GM21576 (cell line): ENCODE measurements around the gene UBE2L6.
A peak's percentile ranks its signal among the peaks of the same experiment; 100 is the strongest.

ENCODE experiments used
- ATAC-seq: cut with Tn5 transposase; IDR thresholded peaks from one replicate; pipeline ENCODE4 v1.9.1; 2021; ENCODE audit warnings: mild to moderate bottlenecking, moderate library complexity; ENCODE audit not compliant: unreplicated experiment

UBE2L6 gene

GRCh38 chr11:57530596-57531507 is 36.6 kb downstream of the UBE2L6 start, which contains the start of gene TIMM10:
TIMM10 (minus strand) TSS chr11:57530754; CDS start chr11:57530189, 565 bp downstream.
- ATAC-seq, result peak; percentile 96

DNA sequence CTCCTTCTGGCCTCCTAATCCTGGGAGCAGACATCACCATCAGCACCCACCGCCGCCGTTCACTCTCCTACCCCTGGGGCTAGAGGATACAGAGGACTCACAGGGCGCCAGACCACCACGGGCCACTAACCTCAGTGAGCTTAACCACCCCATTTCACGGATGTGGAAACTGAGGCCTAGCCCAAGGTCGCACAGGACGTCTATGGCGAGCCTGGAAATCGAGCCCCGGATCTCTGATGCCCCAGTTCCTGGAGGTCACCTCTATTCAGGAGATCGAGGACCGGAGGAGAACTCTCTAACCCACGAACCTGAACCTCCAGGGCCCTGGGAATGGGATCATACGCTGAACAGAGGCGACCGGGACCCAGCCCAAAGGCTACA is 37.3 kb downstream of the UBE2L6 start:
- ATAC-seq, result no peak

DNA sequence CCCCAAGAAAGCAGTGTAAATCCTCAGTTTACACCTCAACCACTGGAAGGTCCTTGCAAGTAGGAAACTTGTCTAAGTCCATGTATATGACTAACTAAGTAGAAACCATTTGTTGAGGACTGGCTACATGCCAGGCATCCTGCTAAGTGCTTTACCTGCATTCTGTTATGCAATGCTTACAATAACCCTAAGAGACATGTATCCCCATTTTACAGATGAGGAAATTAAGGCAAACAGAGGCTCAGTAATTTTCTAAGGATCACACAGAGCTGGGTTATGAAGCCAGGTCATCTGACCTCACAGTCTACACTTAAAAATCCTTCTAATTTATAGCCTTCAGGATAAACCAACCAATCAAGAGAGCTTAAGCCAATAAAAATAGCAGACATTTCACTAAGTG is 38.5 kb downstream of the UBE2L6 start:
- no peak for ATAC-seq

DNA sequence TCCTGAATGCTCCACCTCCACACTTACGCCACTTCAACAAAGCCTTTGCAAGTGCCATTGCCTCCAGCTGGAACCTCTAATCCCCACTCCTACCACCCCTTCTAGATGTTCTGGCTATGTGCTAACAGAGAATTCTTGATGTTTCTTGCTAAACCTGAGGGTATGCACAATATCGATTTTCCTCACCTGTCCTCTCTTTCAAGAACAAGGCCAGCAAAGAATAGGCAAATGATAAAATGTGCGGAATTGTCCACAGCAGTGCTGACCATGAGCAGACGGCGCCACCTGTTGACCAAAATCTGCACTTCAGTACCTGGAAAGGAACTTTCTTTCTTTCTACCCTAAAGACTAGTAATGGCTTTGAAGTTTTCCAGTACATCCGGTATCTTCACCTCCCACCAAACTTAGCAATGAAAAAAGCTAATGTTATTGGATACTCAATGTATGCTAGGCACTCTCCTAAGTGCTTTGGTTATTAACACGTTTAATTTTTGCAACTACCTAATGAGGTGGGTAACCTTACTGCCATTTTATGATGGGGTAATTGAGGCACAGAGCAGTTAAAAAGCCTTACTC is 40.3 kb downstream of the UBE2L6 start:
- no peak for ATAC-seq

GRCh38 chr11:57523419-57523818 is 44.1 kb downstream of the UBE2L6 start:
- ATAC-seq, result no peak

GRCh38 chr11:57521116-57521515 is 46.4 kb downstream of the UBE2L6 start:
- ATAC-seq, result no peak

- no peak for ATAC-seq
Measured at GRCh38 chr11:57516061-57516443, 51.4 kb downstream of the UBE2L6 start.

GRCh38 chr11:57515332-57516060 is 52.0 kb downstream of the UBE2L6 start, which contains the start of gene SLC43A1:
SLC43A1 (minus strand) TSS chr11:57515702; CDS start chr11:57514111, 1,591 bp downstream.
- ATAC-seq, result peak; percentile 52

- peak; percentile 38 for ATAC-seq
Measured at GRCh38 chr11:57514538-57515331, 52.7 kb downstream of the UBE2L6 start.

- peak; percentile 30 for ATAC-seq
Measured at GRCh38 chr11:57513911-57514537, 53.4 kb downstream of the UBE2L6 start.

- ATAC-seq, result no peak
Measured at GRCh38 chr11:57513452-57513795, 54.0 kb downstream of the UBE2L6 start.

- no peak for ATAC-seq
Measured at GRCh38 chr11:57512646-57513451, 54.6 kb downstream of the UBE2L6 start.

DNA sequence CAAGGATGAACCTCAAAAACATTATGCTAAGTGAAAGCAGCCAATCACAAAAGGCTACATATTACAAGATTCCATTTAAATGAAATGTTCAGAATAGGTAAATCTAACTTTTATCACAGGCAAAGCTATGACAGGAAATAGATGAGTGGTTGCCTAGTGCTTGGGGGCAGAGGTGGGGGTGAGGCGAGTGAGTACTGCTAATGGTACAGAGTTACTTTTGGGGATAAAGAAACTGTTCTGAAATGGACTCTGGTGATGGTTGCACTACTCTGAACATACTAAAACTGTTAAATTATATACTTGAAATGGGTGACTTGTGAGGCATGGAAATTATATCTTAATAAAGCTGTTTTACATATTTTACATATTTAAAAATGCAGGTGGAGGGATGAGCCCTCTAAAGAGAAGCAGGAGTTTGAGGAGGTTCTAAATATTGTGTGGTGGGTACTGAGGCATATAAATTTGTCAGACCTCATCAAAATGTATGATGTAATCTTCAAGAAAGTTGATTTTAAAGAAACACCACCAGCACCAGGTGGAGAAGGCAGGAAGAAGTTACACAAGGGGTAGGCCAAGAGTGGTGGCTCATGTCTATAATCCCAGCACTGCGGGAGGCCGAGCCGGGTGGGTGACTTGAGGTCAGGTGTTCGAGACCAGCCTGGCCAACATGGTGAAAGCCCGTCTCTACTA is 55.6 kb downstream of the UBE2L6 start:
- no peak for ATAC-seq

DNA sequence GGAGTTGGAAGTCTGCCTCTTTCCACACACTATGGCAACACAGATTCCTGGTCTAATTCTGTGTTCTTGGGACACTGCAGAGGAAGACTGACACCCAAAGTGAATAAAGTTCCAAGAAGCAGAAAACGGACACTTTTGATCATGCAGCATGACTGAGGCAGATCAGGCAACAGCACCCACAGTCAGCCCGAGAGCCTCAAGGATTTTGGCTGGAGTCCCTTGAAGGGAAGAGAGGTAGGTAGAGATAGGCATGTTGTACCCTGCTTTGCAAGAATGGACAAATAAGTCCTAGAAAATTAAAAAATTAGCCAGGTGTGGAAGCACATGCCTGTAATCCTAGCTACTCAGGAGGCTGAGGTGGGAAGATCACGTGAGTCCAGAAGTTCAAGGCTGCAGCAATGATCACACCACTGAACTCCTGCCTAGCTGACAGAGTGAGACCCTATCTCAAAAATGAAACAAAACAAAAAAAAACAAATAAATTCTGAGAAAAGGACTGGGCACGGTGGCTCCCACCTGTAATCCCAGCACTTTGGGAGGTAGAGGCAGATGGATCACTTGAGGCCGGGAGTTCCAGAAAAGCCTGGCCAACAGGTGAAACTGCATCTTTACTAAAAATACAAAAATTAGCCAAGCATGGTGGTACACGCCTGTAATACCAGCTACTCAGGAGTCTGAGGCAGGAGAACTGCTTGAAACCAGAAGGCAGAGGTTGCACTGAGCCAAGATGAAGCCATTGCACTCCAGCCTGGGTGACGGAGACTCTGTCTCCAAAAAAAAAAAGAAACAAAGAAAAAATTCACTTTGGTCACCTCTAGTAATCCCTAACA is 58.9 kb downstream of the UBE2L6 start:
- no peak for ATAC-seq

- ATAC-seq, result no peak
Measured at GRCh38 chr11:57506522-57506921, 61.0 kb downstream of the UBE2L6 start.

DNA sequence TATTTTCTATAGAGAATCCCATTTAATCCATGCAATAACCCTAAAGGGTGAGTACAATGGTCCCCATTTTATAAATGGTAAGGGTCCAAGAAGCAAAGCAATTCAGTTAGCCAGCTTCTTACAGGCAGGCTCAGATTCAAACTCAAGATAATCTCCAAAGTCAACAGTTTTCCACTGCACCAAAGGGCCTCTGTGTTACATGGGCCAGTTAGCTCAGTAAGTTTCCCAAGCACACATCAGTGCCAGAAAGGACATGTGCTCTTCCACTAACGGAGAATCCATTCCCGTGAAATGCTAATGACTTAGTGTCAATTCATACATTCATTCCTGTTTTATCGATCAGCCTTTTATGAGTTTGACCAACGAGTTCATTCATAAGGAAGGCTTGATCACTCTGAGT is 63.0 kb downstream of the UBE2L6 start:
- ATAC-seq, result no peak

GRCh38 chr11:57502870-57503269 is 64.6 kb downstream of the UBE2L6 start:
- no peak for ATAC-seq

- no peak for ATAC-seq
Measured at GRCh38 chr11:57502376-57502775, 65.1 kb downstream of the UBE2L6 start.
